Activated CD8-positive, alpha-beta memory T cell treated with anti-CD3 and anti-CD28 coated beads for 24 hours (primary cell): Measurements from ENCODE around the gene INO80.

ENCODE experiments used
- DNase-seq: peaks from one replicate; pipeline ENCODE4 v3.0.0-alpha.2; 2020

Gene INO80

DNA sequence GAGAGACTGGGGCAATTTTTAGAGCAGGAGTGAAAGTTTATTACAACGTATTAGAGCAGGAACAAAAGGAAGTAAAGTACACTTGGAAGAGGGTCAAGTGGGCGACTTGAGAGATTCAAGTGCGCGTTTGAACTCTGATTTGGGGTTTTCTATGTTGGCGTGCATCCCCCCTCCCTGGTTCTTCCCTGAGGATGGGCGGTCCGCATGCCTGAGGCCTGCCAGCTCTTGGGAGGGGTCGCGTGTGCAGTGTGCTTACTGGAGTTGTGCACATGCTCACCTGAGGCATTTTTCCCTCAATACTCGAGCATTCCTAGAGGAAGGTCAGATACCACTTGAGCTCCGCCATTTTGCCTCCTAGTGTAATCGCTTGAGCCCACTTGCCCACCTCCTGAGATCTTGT, 173.2 kb downstream of the INO80 start:
- DNase-seq: no peak

GRCh38 chr15:40942337-40942854, 173.7 kb downstream of the INO80 start:
- DNase-seq: no peak

- DNase-seq: peak; percentile 88
These were observed 174.3 kb downstream of the INO80 start for GRCh38 chr15:40941528-40942336.

DNA sequence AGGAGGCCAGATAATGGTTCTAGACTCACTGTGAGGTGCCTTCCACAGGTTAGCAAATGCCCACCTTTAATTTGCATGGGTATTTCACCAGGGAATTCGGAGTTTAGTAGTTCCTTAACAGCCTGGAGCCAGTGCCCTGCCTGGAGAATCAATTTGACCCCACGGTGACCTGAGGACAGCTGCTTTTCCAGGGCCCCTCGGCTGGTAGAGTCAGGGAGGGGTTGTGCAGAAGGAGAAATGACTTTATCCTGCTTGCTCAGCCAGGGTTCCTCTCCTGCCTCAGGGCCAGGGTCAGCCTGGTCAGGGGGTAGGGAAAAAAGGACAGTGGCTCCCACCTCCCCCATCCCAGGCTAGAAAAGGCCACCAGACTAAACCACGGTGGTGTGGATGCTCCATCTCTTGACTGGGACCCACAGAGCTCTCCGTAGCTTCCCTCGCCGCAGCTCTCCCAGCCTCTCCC, 175.0 kb downstream of the INO80 start:
- no peak for DNase-seq

DNA sequence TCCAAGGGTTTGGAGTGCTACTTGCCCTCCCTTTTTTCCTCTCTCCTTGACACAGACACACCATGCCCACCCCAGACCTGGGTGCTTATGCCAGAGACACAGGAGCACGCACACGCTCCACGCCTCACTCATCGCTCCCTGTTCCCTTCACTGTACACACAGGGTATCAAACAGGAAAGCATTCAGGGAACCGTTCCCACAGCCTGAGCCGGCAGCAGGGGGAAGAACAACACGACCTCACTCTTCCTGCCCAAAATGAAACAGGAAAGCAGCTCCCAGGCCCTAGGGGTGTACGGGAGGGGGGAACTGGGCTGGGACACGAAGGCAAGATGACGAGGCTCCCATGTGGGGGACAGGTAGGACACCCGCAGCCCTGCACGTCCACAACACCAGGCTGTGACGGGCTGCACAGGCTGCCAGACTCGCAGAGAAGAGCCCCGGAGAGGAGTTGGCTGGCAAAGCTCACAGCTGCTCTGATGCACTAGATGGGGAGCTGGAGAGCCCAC, 175.7 kb downstream of the INO80 start:
- DNase-seq: no peak

- no peak for DNase-seq
These were observed 177.6 kb downstream of the INO80 start for GRCh38 chr15:40938536-40938870.

- no peak for DNase-seq
These were observed 178.1 kb downstream of the INO80 start for GRCh38 chr15:40937762-40938535.

- DNase-seq: no peak
These were observed 179.1 kb downstream of the INO80 start for GRCh38 chr15:40936709-40937666.

DNA sequence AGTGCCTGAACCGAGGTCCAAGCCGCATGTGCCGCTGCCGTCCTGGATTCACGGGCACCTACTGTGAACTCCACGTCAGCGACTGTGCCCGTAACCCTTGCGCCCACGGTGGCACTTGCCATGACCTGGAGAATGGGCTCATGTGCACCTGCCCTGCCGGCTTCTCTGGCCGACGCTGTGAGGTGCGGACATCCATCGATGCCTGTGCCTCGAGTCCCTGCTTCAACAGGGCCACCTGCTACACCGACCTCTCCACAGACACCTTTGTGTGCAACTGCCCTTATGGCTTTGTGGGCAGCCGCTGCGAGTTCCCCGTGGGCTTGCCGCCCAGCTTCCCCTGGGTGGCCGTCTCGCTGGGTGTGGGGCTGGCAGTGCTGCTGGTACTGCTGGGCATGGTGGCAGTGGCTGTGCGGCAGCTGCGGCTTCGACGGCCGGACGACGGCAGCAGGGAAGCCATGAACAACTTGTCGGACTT, 179.8 kb downstream of the INO80 start:
- no peak for DNase-seq

- DNase-seq: no peak
These were observed 181.6 kb downstream of the INO80 start for GRCh38 chr15:40934457-40934856.

GRCh38 chr15:40933517-40933902, 182.6 kb downstream of the INO80 start:
- no peak for DNase-seq

DNA sequence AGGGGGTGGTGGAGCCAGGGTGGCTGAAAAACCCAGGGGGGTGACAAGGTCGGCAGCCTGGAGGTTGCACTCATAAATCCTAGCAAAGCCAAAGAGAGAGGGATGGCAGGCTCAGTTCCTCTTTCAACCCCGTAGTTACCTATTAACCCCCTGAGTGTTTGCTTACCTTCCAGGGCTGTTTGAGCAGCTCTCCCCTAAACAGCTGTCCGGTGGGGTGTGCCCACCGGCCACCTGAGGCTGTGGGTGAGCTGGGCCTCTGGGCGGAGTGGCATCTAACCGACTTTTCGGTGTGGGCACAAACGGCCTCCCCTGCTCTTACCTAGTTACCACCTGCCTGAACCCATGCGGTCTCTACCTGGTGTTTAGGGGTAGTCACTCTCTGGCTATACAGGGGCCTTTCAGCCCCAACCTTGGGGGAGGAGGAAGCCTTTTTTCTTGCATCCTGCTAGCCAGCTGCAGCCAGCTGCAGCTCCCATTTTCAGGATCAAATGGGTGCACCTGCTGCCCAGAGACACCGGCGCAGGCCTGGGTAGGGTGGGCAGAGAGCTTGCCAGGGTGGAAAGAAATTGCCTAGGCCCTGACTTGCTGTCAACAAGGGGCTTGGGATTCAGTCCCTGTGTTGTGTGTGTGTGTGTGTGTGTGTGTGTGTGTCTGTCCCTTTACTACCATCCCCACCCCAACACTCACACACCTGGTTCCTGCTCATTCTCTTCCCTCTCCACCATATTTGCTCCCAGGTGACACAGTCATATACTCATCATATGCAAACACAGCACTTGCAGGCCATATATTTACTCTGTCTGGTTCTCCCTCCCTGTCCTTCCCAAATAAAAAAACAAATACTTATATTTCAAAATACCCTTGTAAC, 183.2 kb downstream of the INO80 start:
- no peak for DNase-seq

DNA sequence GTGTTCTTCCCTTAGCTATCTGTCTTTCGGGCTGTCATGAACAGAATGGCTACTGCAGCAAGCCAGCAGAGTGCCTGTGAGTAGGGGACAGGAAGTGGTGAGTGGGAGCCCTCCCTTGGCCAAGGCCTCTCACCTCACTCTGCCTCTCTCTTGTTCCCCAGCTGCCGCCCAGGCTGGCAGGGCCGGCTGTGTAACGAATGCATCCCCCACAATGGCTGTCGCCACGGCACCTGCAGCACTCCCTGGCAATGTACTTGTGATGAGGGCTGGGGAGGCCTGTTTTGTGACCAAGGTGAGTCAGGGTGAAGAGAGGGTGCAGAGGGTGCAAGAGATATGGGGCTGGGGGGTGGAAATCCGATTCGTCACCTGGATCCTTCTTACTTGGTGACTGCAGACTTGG, 183.9 kb downstream of the INO80 start:
- no peak for DNase-seq

GRCh38 chr15:40931300-40932142, 184.6 kb downstream of the INO80 start:
- DNase-seq: no peak

DNA sequence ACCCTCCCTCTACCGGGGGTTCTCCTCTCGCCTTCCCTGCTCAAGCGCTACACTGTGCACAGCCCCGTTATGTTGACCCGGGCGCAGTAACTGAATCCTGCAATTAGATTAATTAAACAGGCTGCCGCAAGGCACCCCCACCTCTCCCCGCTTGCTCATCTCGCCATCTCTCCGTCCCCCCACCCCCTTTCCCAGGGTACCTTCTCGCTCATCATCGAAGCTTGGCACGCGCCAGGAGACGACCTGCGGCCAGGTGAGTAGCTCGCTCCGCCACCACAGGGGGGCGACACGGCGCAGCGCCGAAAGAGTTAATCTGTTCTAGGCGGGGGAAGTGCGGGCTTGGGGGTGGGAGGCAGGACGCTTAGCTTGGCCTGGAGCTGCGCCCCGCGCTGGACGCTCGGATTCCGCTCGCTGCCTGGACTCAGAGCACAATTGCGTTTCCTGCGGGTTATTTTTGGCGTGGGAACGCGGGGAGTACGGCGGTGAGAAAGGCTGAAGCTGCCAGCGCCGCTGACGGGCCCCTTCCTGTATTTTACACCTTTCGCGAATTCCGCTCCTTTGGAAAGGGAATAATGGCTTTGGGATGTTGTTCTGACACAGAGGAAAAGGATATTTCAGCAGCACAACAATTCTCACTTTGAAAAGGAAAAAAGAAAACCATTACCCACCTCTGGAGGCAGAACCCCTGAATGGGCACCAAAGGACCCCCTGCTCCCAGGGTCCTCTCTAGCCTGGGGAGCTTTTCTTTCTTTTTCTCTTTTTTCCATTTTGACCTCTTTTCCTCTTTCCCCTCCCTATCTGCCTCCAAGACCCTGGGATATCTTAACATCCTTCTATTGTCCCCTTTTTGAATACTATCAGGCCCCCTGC, 185.4 kb downstream of the INO80 start:
- peak; percentile 79 for DNase-seq

DNA sequence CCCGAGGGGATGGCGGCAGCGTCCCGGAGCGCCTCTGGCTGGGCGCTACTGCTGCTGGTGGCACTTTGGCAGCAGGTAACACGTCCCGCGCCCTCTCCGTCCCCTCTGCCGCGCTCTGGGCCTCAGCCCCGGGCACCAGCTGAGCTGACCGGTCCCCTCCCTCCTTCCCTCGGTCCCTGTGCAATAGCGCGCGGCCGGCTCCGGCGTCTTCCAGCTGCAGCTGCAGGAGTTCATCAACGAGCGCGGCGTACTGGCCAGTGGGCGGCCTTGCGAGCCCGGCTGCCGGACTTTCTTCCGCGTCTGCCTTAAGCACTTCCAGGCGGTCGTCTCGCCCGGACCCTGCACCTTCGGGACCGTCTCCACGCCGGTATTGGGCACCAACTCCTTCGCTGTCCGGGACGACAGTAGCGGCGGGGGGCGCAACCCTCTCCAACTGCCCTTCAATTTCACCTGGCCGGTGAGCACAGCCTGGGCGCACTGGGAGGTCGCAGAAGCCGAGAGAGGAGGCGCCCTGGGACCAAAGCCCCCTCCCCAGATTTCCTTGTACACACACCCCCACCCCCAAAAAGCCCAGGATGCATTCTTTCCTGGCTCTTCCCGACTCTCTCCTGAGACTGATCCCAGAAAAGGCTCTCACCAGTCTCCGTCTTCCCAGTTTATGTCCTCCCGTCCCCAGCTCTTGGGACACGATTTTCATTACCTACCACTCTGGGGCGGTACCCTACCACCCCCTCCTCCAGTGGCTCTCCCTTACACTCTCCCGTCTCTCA, 186.2 kb downstream of the INO80 start:
- no peak for DNase-seq
